ENCODE results near the gene KREMEN1.

The KREMEN1 gene

GRCh38 chr22:29098296-29098695 lies 25.5 kb downstream of the KREMEN1 start:
- no peak for TF ChIP-seq CTCF (conservative IDR thresholded peaks at IDR 0.05)
- H3K27ac ChIP-seq = peak overlapping the region; percentile 91

- TF ChIP-seq CTCF (conservative IDR thresholded peaks at IDR 0.05) = no peak
- H3K27ac ChIP-seq = no peak overlapping the region
Observed at GRCh38 chr22:29102300-29102699, 29.5 kb downstream of the KREMEN1 start.

- H3K27ac ChIP-seq = no peak overlapping the region
- no peak for TF ChIP-seq CTCF (conservative IDR thresholded peaks at IDR 0.05)
Observed at GRCh38 chr22:29103121-29103520, 30.3 kb downstream of the KREMEN1 start.

- TF ChIP-seq CTCF (conservative IDR thresholded peaks at IDR 0.05) = no peak
- H3K27ac ChIP-seq = no peak overlapping the region
Observed at GRCh38 chr22:29105468-29105867, 32.6 kb downstream of the KREMEN1 start.

- no peak for TF ChIP-seq CTCF (conservative IDR thresholded peaks at IDR 0.05)
- H3K27ac ChIP-seq = no peak overlapping the region
Observed at GRCh38 chr22:29106839-29107238, 34.0 kb downstream of the KREMEN1 start.

- TF ChIP-seq CTCF (conservative IDR thresholded peaks at IDR 0.05) = no peak
- H3K27ac ChIP-seq = no peak overlapping the region
Observed at GRCh38 chr22:29108137-29108536, 35.3 kb downstream of the KREMEN1 start.

- TF ChIP-seq CTCF (conservative IDR thresholded peaks at IDR 0.05) = no peak
Observed at GRCh38 chr22:29109822-29110221, 37.0 kb downstream of the KREMEN1 start.

GRCh38 chr22:29110946-29111345 lies 38.1 kb downstream of the KREMEN1 start:
- TF ChIP-seq CTCF (conservative IDR thresholded peaks at IDR 0.05) = no peak

More at GRCh38 chr22:29109822-29110221, 37.0 kb downstream of the KREMEN1 start:
- H3K27ac ChIP-seq = no peak overlapping the region

More at GRCh38 chr22:29110946-29111345, 38.1 kb downstream of the KREMEN1 start:
- H3K27ac ChIP-seq = no peak overlapping the region

Data from VCaP (cell line).